OCI-LY7 (cell line): ENCODE results near the gene GGTLC1.

Experiments used
- CTCF ChIP-seq: fragments of 200-600 bp; sonication (generic); conservative IDR thresholded peaks from 2 replicates; pipeline ENCODE4 v1.5.1; 2014; ENCODE audit warnings: mild to moderate bottlenecking, antibody characterized with exemption, low read length, moderate library complexity, mixed read lengths
- EZH2phosphoT487 ChIP-seq: fragments of 200-600 bp; sonication (generic); IDR thresholded peaks from 2 replicates; pipeline ENCODE4 v1.6.1; 2018; ENCODE audit warnings: low read depth, borderline replicate concordance, mild to moderate bottlenecking, mixed run types, antibody characterized with exemption, low read length, moderate library complexity, mixed read lengths

- TF ChIP-seq CTCF: no peak
- no peak for TF ChIP-seq EZH2phosphoT487
Observed at GRCh38 chr20:24033151-24033550, 44.6 kb upstream of the GGTLC1 start.
